H9 (cell line): Measurements from ENCODE around the gene ZRANB3. TPM values are rescaled to one million over a fixed set of nuclear protein-coding genes. Genes with fewer than 3 reads are reported as not detected.

ENCODE experiments used
- DNase-seq: peaks from one replicate; pipeline ENCODE4 v3.0.0-alpha.2; 2017
- H2AFZ ChIP-seq: one replicate; pipeline ENCODE4 v1.6.1; 2013; ENCODE audit warnings: mild to moderate bottlenecking, low read length, control low read depth, moderate library complexity
- H2AK5ac ChIP-seq: 2 replicates; pipeline ENCODE4 v1.6.1; 2013; ENCODE audit warnings: low read length, control low read depth, mixed read lengths; ENCODE audit not compliant: insufficient read length
- H2BK120ac ChIP-seq: one replicate; pipeline ENCODE4 v1.6.1; 2013; ENCODE audit warnings: low read depth, mild to moderate bottlenecking, low read length, control low read depth, inconsistent platforms; ENCODE audit not compliant: poor library complexity, severe bottlenecking
- H2BK12ac ChIP-seq: 2 replicates; pipeline ENCODE4 v1.6.1; 2013; ENCODE audit warnings: low read length, control low read depth, mixed read lengths, low read depth; ENCODE audit not compliant: insufficient read length
- H2BK15ac ChIP-seq: 2 replicates; pipeline ENCODE4 v1.6.1; 2013; ENCODE audit warnings: low read depth, low read length, control low read depth
- H2BK20ac ChIP-seq: one replicate; pipeline ENCODE4 v1.6.1; 2013; ENCODE audit warnings: low read depth, mild to moderate bottlenecking, low read length, control low read depth, inconsistent platforms; ENCODE audit not compliant: poor library complexity, severe bottlenecking
- H2BK5ac ChIP-seq: 2 replicates; pipeline ENCODE4 v1.6.1; 2013; ENCODE audit warnings: low read length, control low read depth, mixed read lengths; ENCODE audit not compliant: insufficient read length
- H3K14ac ChIP-seq: 2 replicates; pipeline ENCODE4 v1.6.1; 2013; ENCODE audit warnings: low read length, control low read depth; ENCODE audit not compliant: insufficient read depth
- H3K18ac ChIP-seq: 2 replicates; pipeline ENCODE4 v1.6.1; 2013; ENCODE audit warnings: low read depth, mild to moderate bottlenecking, mixed read lengths, low read length, control low read depth; ENCODE audit not compliant: insufficient read length
- H3K23ac ChIP-seq: 2 replicates; pipeline ENCODE4 v1.6.1; 2013; ENCODE audit warnings: low read length, control low read depth, mixed read lengths, low read depth; ENCODE audit not compliant: insufficient read length
- H3K23me2 ChIP-seq: 2 replicates; pipeline ENCODE4 v1.6.1; 2013; ENCODE audit warnings: low read depth, mild to moderate bottlenecking, mixed read lengths, low read length, control low read depth; ENCODE audit not compliant: insufficient read length, poor library complexity, severe bottlenecking
- H3K27ac ChIP-seq: 2 replicates; pipeline ENCODE4 v1.5.1; 2013; ENCODE audit warnings: low read length, control low read depth, mixed read lengths, low read depth; ENCODE audit not compliant: insufficient read length
- H3K27me3 ChIP-seq: 2 replicates; pipeline ENCODE4 v1.6.1; 2013; ENCODE audit warnings: low read length, control low read depth, inconsistent platforms; ENCODE audit not compliant: insufficient read depth
- H3K4ac ChIP-seq: 2 replicates; pipeline ENCODE4 v1.6.1; 2013; ENCODE audit warnings: low read depth, mild to moderate bottlenecking, control low read depth, inconsistent platforms, low read length, moderate library complexity
- H3K4me1 ChIP-seq: 2 replicates; pipeline ENCODE4 v1.6.1; 2013; ENCODE audit warnings: low read length, control low read depth, inconsistent platforms; ENCODE audit not compliant: insufficient read depth
- H3K4me2 ChIP-seq: 2 replicates; pipeline ENCODE4 v1.6.1; 2013; ENCODE audit warnings: low read length, control low read depth, mixed read lengths; ENCODE audit not compliant: insufficient read length, insufficient read depth
- H3K56ac ChIP-seq: 2 replicates; pipeline ENCODE4 v1.6.1; 2013; ENCODE audit warnings: low read depth, mild to moderate bottlenecking, mixed read lengths, low read length, control low read depth; ENCODE audit not compliant: insufficient read length
- H3K79me1 ChIP-seq: 2 replicates; pipeline ENCODE4 v1.6.1; 2013; ENCODE audit warnings: low read depth, mild to moderate bottlenecking, moderate library complexity, low read length, control low read depth, inconsistent platforms; ENCODE audit not compliant: insufficient read depth, poor library complexity, severe bottlenecking
- H3K79me2 ChIP-seq: 2 replicates; pipeline ENCODE4 v1.6.1; 2013; ENCODE audit warnings: low read length, control low read depth, inconsistent platforms; ENCODE audit not compliant: insufficient read depth
- H3K9ac ChIP-seq: 2 replicates; pipeline ENCODE4 v1.6.1; 2013; ENCODE audit warnings: low read length, control low read depth, mixed read lengths; ENCODE audit not compliant: insufficient read length; ENCODE audit errors: extremely low read depth
- H3K9me3 ChIP-seq: one replicate; pipeline ENCODE4 v1.6.1; 2013; ENCODE audit warnings: low read depth, low read length, inconsistent platforms; ENCODE audit not compliant: control insufficient read depth
- H3T11ph ChIP-seq: one replicate; pipeline ENCODE4 v1.6.1; 2013; ENCODE audit warnings: mild to moderate bottlenecking, low read length, control low read depth, inconsistent platforms
- H4K20me1 ChIP-seq: one replicate; pipeline ENCODE4 v1.6.1; 2013; ENCODE audit not compliant: control insufficient read depth, insufficient read length, insufficient read depth
- H4K5ac ChIP-seq: 2 replicates; pipeline ENCODE4 v1.6.1; 2013; ENCODE audit warnings: low read depth, mild to moderate bottlenecking, mixed read lengths, low read length, control low read depth; ENCODE audit not compliant: insufficient read length
- H4K8ac ChIP-seq: replicated peaks from 2 replicates; pipeline ENCODE4 v1.6.1; 2013; ENCODE audit warnings: low read length, control low read depth, mixed read lengths, low read depth; ENCODE audit not compliant: insufficient read length
- H4K91ac ChIP-seq: 2 replicates; pipeline ENCODE4 v1.6.1; 2013; ENCODE audit warnings: low read depth, mild to moderate bottlenecking, moderate library complexity, mixed read lengths, low read length, control low read depth; ENCODE audit not compliant: insufficient read length
- H3K27ac Mint-ChIP-seq, 3 experiments: 2 replicates in 2 of 3; 3 replicates in 1 of 3; pipeline ENCODE4 v1.8.0; 2020 to 2021; ENCODE audit warnings: mixed read lengths in 3 of 3, mild to moderate bottlenecking in 1 of 3, moderate library complexity in 1 of 3
- H3K27me3 Mint-ChIP-seq: 2 replicates; pipeline ENCODE4 v1.8.0; 2021; ENCODE audit warnings: low read depth, mild to moderate bottlenecking, moderate library complexity, mixed read lengths
- H3K36me3 Mint-ChIP-seq, 3 experiments: 2 replicates in 2 of 3; 3 replicates in 1 of 3; pipeline ENCODE4 v1.8.0; 2020 to 2021; ENCODE audit warnings: low read depth in 3 of 3, mixed read lengths in 3 of 3; ENCODE audit not compliant: insufficient read depth in 1 of 3
- H3K4me1 Mint-ChIP-seq, 2 experiments: 2 replicates each; pipeline ENCODE4 v1.8.0; 2020; ENCODE audit warnings: mixed read lengths in 2 of 2
- H3K4me3 Mint-ChIP-seq, 2 experiments: 2 replicates in 1 of 2; 3 replicates in 1 of 2; pipeline ENCODE4 v1.8.0; 2020 to 2021; ENCODE audit warnings: mild to moderate bottlenecking in 2 of 2, mixed read lengths in 2 of 2, moderate library complexity in 1 of 2
- H3K9me3 Mint-ChIP-seq, 2 experiments: 2 replicates in 1 of 2; 3 replicates in 1 of 2; pipeline ENCODE4 v1.8.0; 2020; ENCODE audit warnings: mild to moderate bottlenecking in 2 of 2, mixed read lengths in 2 of 2, moderate library complexity in 1 of 2
- WGBS: extraction: QIAGEN DNeasy Blood & Tissue Kit; methylation state at CpG from one replicate; pipeline ENCODE4 v1.1.7; 2013; ENCODE audit warnings: missing lambda C conversion rate, low lambda C conversion rate, mixed read lengths; ENCODE audit not compliant: insufficient read length; ENCODE audit errors: extremely low coverage; 5-methylcytosine and 5-hydroxymethylcytosine counted together
- total RNA-seq: library from RNA; stranded (reverse); gene quantifications from 2 replicates; pipeline ENCODE4 v1.2.1, GENCODE V29; 2021
- TF ChIP-seq, protein P1 (sequence below): fragments of 200-600 bp; sonication (generic); conservative IDR thresholded peaks from 3 replicates; pipeline ENCODE4 v1.8.0; 2021; ENCODE audit warnings: antibody characterized with exemption, mild to moderate bottlenecking

Gene ZRANB3
- total RNA-seq, 1 experiment from 2014 or later, result 16.7 TPM

- Histone ChIP-seq H3K56ac (no peak overlapping the region), H2BK15ac (no peak overlapping the region), H4K8ac (no peak overlapping the region), H2BK120ac (no peak overlapping the region), H3K4me1 (no peaks in the 10 kb centered on the region; the same call in 1 of the 2 replicates), H3K27me3 (no peaks in the 10 kb centered on the region), H3K9ac (no peak overlapping the region), H3K4ac (no peak overlapping the region), H3K79me1 (peaks cover 3% of the 10 kb centered on the region), H2BK20ac (no peak overlapping the region), H4K91ac (no peak overlapping the region), H3K27ac (no peak overlapping the region), H3K79me2 (peaks cover 2% of the 10 kb centered on the region; the same call in 1 of the 2 replicates), H4K20me1 (no peaks in the 10 kb centered on the region), H3K14ac (no peak overlapping the region), H2BK12ac (no peak overlapping the region), H4K5ac (no peak overlapping the region), H3K23me2 (no peaks in the 10 kb centered on the region), H2BK5ac (no peak overlapping the region), H3K9me3 (no peaks in the 10 kb centered on the region), H3K18ac (no peak overlapping the region), H3T11ph (no peak overlapping the region), H2AK5ac (no peak overlapping the region), H3K4me2 (no peak overlapping the region), H2AFZ (no peak overlapping the region), H3K23ac (no peak overlapping the region)
- WGBS, result no CpG with 5 or more reads among the region's 4 CpGs
- no peaks in the 10 kb centered on the region for H3K27me3 Mint-ChIP-seq
- TF ChIP-seq, protein P1, sequence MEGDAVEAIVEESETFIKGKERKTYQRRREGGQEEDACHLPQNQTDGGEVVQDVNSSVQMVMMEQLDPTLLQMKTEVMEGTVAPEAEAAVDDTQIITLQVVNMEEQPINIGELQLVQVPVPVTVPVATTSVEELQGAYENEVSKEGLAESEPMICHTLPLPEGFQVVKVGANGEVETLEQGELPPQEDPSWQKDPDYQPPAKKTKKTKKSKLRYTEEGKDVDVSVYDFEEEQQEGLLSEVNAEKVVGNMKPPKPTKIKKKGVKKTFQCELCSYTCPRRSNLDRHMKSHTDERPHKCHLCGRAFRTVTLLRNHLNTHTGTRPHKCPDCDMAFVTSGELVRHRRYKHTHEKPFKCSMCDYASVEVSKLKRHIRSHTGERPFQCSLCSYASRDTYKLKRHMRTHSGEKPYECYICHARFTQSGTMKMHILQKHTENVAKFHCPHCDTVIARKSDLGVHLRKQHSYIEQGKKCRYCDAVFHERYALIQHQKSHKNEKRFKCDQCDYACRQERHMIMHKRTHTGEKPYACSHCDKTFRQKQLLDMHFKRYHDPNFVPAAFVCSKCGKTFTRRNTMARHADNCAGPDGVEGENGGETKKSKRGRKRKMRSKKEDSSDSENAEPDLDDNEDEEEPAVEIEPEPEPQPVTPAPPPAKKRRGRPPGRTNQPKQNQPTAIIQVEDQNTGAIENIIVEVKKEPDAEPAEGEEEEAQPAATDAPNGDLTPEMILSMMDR, result no peak
- H3K36me3 Mint-ChIP-seq, result peaks cover 0 to 11% (median 2%) of the 10 kb centered on the region in 3 experiments; a peak in 4 of 7 replicates
- H3K27ac Mint-ChIP-seq, result no peak overlapping the region
- no peak for DNase-seq
- H3K4me1 Mint-ChIP-seq, result peaks cover 15 to 22% of the 10 kb centered on the region in 2 experiments
- H3K9me3 Mint-ChIP-seq, result no peaks in the 10 kb centered on the region
- H3K4me3 Mint-ChIP-seq, result no peak overlapping the region
Observed at GRCh38 chr2:135561925-135562324, 30.9 kb upstream of the ZRANB3 start.
